Vagina (tissue), 2 donors: Measurements from ENCODE around the gene FGF1. TPM values are rescaled to one million over a fixed set of nuclear protein-coding genes. Genes with fewer than 3 reads are reported as not detected.

Experiments used
- DNase-seq, 2 donors: peaks; one replicate each; pipeline ENCODE4 v3.0.0-alpha.2; 2017; ENCODE audit errors: extremely low spot score in 2 of 2
- H3K27ac ChIP-seq: fragments of 200-600 bp; sonication (generic); one replicate; pipeline ENCODE4 v1.5.1; 2019
- H3K27me3 ChIP-seq: fragments of 200-600 bp; sonication (generic); one replicate; pipeline ENCODE4 v1.5.1; 2019
- H3K36me3 ChIP-seq, 2 donors: fragments of 200-600 bp; sonication (generic); one replicate each; pipeline ENCODE4 v1.5.1; 2017 to 2019
- H3K4me1 ChIP-seq: fragments of 200-600 bp; sonication (generic); one replicate; pipeline ENCODE4 v1.5.1; 2019
- H3K4me3 ChIP-seq, 2 donors: fragments of 200-600 bp; sonication (generic); 1 replicate in 1 of 2; 2 replicates in 1 of 2; pipeline ENCODE4 v1.5.1; 2016 to 2019
- H3K9me3 ChIP-seq: fragments of 200-600 bp; sonication (generic); one replicate; pipeline ENCODE4 v1.5.1; 2019
- CTCF ChIP-seq, 3 experiments: fragments of 450-650 bp in 2 of 3; fragments of 200-600 bp in 1 of 3; sonication (generic) in 1 of 3; IDR thresholded peaks; one replicate each; pipeline ENCODE4 v1.5.1; 2017 to 2019; ENCODE audit warnings: antibody characterized with exemption in 3 of 3, mild to moderate bottlenecking in 2 of 3, moderate library complexity in 2 of 3
- POLR2A ChIP-seq, 2 donors: fragments of 450-650 bp; IDR thresholded peaks; one replicate each; pipeline ENCODE4 v1.6.1; 2017; ENCODE audit warnings: antibody characterized with exemption in 2 of 2, mild to moderate bottlenecking in 2 of 2, moderate library complexity in 2 of 2
- POLR2AphosphoS5 ChIP-seq, 2 donors: sonication (generic); formaldehyde crosslinking; IDR thresholded peaks; one replicate each; pipeline ENCODE4 v1.9.0; 2017; ENCODE audit warnings: antibody characterized with exemption in 2 of 2, mild to moderate bottlenecking in 2 of 2, low read depth in 1 of 2; ENCODE audit not compliant: insufficient read depth in 1 of 2
- intact Hi-C: fragments of 100-400 bp; cut with DNase I; formaldehyde crosslinking; loops from one replicate; pipeline ENCODE4 v1.15.1; 2023
- total RNA-seq: library from RNA; depleted of rRNA; stranded (reverse); fragments of >200 nt; gene quantifications from one replicate; pipeline ENCODE4 v1.2.3, GENCODE V29; 2016

FGF1 gene
- total RNA-seq, 1 donor from 2014 or later: 2.0 TPM

GRCh38 chr5:142584891-142585290, 101.0 kb downstream of the FGF1 start:
- intact Hi-C loops: no loop called here

GRCh38 chr5:142578161-142578830, 107.6 kb downstream of the FGF1 start:
- intact Hi-C loops: no loop called here
- Histone ChIP-seq H3K9me3 (no peaks in the 10 kb centered on the region), H3K36me3 (no peaks in the 10 kb centered on the region), H3K27me3 (no peaks in the 10 kb centered on the region), H3K4me3 (no peak overlapping the region), H3K4me1 (no peaks in the 10 kb centered on the region), H3K27ac (no peak overlapping the region)
- DNase-seq: no peak
- TF ChIP-seq POLR2AphosphoS5 (IDR thresholded peaks at IDR 0.05; ENCODE audit: insufficient read depth in 1 of 2, low read depth in 1 of 2) (no peak), POLR2A (IDR thresholded peaks at IDR 0.05) (no peak), CTCF (IDR thresholded peaks at IDR 0.05) (no peak)

More at GRCh38 chr5:142584891-142585290, 101.0 kb downstream of the FGF1 start:
- Histone ChIP-seq H3K27me3 (no peaks in the 10 kb centered on the region), H3K9me3 (no peaks in the 10 kb centered on the region), H3K4me3 (no peak overlapping the region), H3K27ac (no peak overlapping the region), H3K36me3 (no peaks in the 10 kb centered on the region), H3K4me1 (no peaks in the 10 kb centered on the region)
- DNase-seq: no peak
- TF ChIP-seq POLR2A (IDR thresholded peaks at IDR 0.05) (no peak), CTCF (IDR thresholded peaks at IDR 0.05) (no peak), POLR2AphosphoS5 (IDR thresholded peaks at IDR 0.05; ENCODE audit: insufficient read depth in 1 of 2, low read depth in 1 of 2) (no peak)

GRCh38 chr5:142576804-142577203, 109.1 kb downstream of the FGF1 start:
- Histone ChIP-seq H3K27me3 (no peaks in the 10 kb centered on the region), H3K36me3 (no peaks in the 10 kb centered on the region), H3K27ac (no peak overlapping the region), H3K4me3 (no peak overlapping the region), H3K4me1 (no peaks in the 10 kb centered on the region), H3K9me3 (no peaks in the 10 kb centered on the region)
- no peak for DNase-seq
- intact Hi-C loops: no loop called here
- no peak for TF ChIP-seq POLR2AphosphoS5 (IDR thresholded peaks at IDR 0.05; ENCODE audit: insufficient read depth in 1 of 2, low read depth in 1 of 2)
- TF ChIP-seq CTCF (IDR thresholded peaks at IDR 0.05): no peak
- TF ChIP-seq POLR2A (IDR thresholded peaks at IDR 0.05): no peak

GRCh38 chr5:142576303-142576702, 109.6 kb downstream of the FGF1 start:
- TF ChIP-seq CTCF (IDR thresholded peaks at IDR 0.05) (no peak), POLR2A (IDR thresholded peaks at IDR 0.05) (no peak), POLR2AphosphoS5 (IDR thresholded peaks at IDR 0.05; ENCODE audit: insufficient read depth in 1 of 2, low read depth in 1 of 2) (no peak)
- DNase-seq: no peak
- Histone ChIP-seq H3K4me3 (no peak overlapping the region), H3K36me3 (no peaks in the 10 kb centered on the region), H3K9me3 (no peaks in the 10 kb centered on the region), H3K27me3 (no peaks in the 10 kb centered on the region), H3K4me1 (no peaks in the 10 kb centered on the region), H3K27ac (no peak overlapping the region)
- intact Hi-C loops: no loop called here

- Histone ChIP-seq H3K36me3 (no peaks in the 10 kb centered on the region), H3K9me3 (no peaks in the 10 kb centered on the region), H3K27me3 (no peaks in the 10 kb centered on the region), H3K4me3 (no peak overlapping the region), H3K4me1 (no peaks in the 10 kb centered on the region), H3K27ac (no peak overlapping the region)
- no peak for TF ChIP-seq POLR2AphosphoS5 (IDR thresholded peaks at IDR 0.05; ENCODE audit: insufficient read depth in 1 of 2, low read depth in 1 of 2)
- TF ChIP-seq POLR2A (IDR thresholded peaks at IDR 0.05): no peak
- TF ChIP-seq CTCF (IDR thresholded peaks at IDR 0.05): no peak
- intact Hi-C loops: no loop called here
- no peak for DNase-seq
Measured at GRCh38 chr5:142572006-142572405, 113.9 kb downstream of the FGF1 start.
